ENCODE data around the gene ADGRF5.

Gene ADGRF5

GRCh38 chr6:46921731-46922130, at the start of gene ADGRF5:
Gene ADGRF5, minus strand, starts transcription at chr6:46921938. Its CDS starts 15,176 bp downstream, at chr6:46906762.
- no peak for DNase-seq (ENCODE audit: low spot score)

GRCh38 chr6:46969206-46969605, 47.5 kb upstream of the ADGRF5 start:
- no peak for DNase-seq (ENCODE audit: low spot score)

- no peak for DNase-seq (ENCODE audit: low spot score)
Measured at GRCh38 chr6:46967826-46968349, 46.1 kb upstream of the ADGRF5 start.

- DNase-seq (ENCODE audit: low spot score): no peak
Measured at GRCh38 chr6:46964716-46965519, 43.2 kb upstream of the ADGRF5 start.

GRCh38 chr6:46963626-46964025, 41.9 kb upstream of the ADGRF5 start:
- DNase-seq (ENCODE audit: low spot score): no peak

GRCh38 chr6:46963039-46963438, 41.3 kb upstream of the ADGRF5 start:
- no peak for DNase-seq (ENCODE audit: low spot score)

GRCh38 chr6:46961711-46962110, 40.0 kb upstream of the ADGRF5 start:
- no peak for DNase-seq (ENCODE audit: low spot score)

- no peak for DNase-seq (ENCODE audit: low spot score)
Measured at GRCh38 chr6:46961232-46961631, 39.5 kb upstream of the ADGRF5 start.

GRCh38 chr6:46959419-46959818, 37.7 kb upstream of the ADGRF5 start:
- DNase-seq (ENCODE audit: low spot score): no peak

GRCh38 chr6:46956409-46956808, 34.7 kb upstream of the ADGRF5 start:
- no peak for DNase-seq (ENCODE audit: low spot score)

- no peak for DNase-seq (ENCODE audit: low spot score)
Measured at GRCh38 chr6:46954837-46955451, 33.2 kb upstream of the ADGRF5 start.

- no peak for DNase-seq (ENCODE audit: low spot score)
Measured at GRCh38 chr6:46953921-46954320, 32.2 kb upstream of the ADGRF5 start.

- no peak for DNase-seq (ENCODE audit: low spot score)
Measured at GRCh38 chr6:46949632-46950280, 28.0 kb upstream of the ADGRF5 start.

GRCh38 chr6:46948699-46949098, 27.0 kb upstream of the ADGRF5 start:
- no peak for DNase-seq (ENCODE audit: low spot score)

GRCh38 chr6:46947497-46947896, 25.8 kb upstream of the ADGRF5 start:
- no peak for DNase-seq (ENCODE audit: low spot score)

- no peak for DNase-seq (ENCODE audit: low spot score)
Measured at GRCh38 chr6:46940433-46941226, 18.9 kb upstream of the ADGRF5 start.

GRCh38 chr6:46937642-46938041, 15.9 kb upstream of the ADGRF5 start:
- no peak for DNase-seq (ENCODE audit: low spot score)

GRCh38 chr6:46935687-46936086, 13.9 kb upstream of the ADGRF5 start:
- DNase-seq (ENCODE audit: low spot score): no peak

- no peak for DNase-seq (ENCODE audit: low spot score)
Measured at GRCh38 chr6:46933751-46934150, 12.0 kb upstream of the ADGRF5 start.

- peak; percentile 7 for DNase-seq (ENCODE audit: low spot score)
Measured at GRCh38 chr6:46932526-46933319, 11.0 kb upstream of the ADGRF5 start.

GRCh38 chr6:46931416-46931815, 9.7 kb upstream of the ADGRF5 start:
- no peak for DNase-seq (ENCODE audit: low spot score)

Data from AG08395 (cell line).